Measurements from ENCODE around the gene PLEKHB2.
"Not testable (repeated sequence)": the region's sequence is repeated elsewhere in the genome, so short reads cannot be mapped to it uniquely, and the experiment has no call there.

Gene PLEKHB2

GRCh38 chr2:131064589-131065512, 40.3 kb upstream of the PLEKHB2 start:
- peaks cover 5 to 7% of the 10 kb centered on the region in 2 donors for H3K4me1 ChIP-seq (ENCODE audit: control insufficient read depth in 2 of 2, insufficient read depth in 1 of 2, low read depth in 1 of 2, low read length in 2 of 2)
- H3K23ac ChIP-seq (ENCODE audit: low read depth, low read length, poor library complexity) = no peak overlapping the region
- no peak overlapping the region for H3K14ac ChIP-seq (ENCODE audit: low read length)
- H3K27me3 ChIP-seq (ENCODE audit: control insufficient read depth in 3 of 3, insufficient read depth in 3 of 3, low read depth in 1 of 3, low read length in 3 of 3) = no peaks in the 10 kb centered on the region
- no peak overlapping the region for H4K91ac ChIP-seq (ENCODE audit: low read depth, low read length, poor library complexity)
- no peak overlapping the region for H2BK15ac ChIP-seq (ENCODE audit: low read length)
- H2BK5ac ChIP-seq (ENCODE audit: low read length) = no peak overlapping the region
- H3K27ac ChIP-seq (replicated peaks; ENCODE audit: low read length) = no peak overlapping the region
- H3K18ac ChIP-seq (ENCODE audit: low read length) = no peak overlapping the region
- no peak overlapping the region for H3K4ac ChIP-seq (ENCODE audit: low read length)
- H3K79me1 ChIP-seq (ENCODE audit: low read depth, low read length) = peaks cover 13% of the 10 kb centered on the region
- no peak for DNase-seq (ENCODE audit: low spot score)
- H3K4me2 ChIP-seq (ENCODE audit: insufficient read depth, low read length, poor library complexity, severe bottlenecking) = peak overlapping the region; percentile 4
- no peak overlapping the region for H2AK5ac ChIP-seq (ENCODE audit: low read depth, low read length)
- no CpG with 5 or more reads among the region's 14 CpGs for WGBS, 2 donors (ENCODE audit: extremely low coverage in 2 of 2, insufficient read length in 2 of 2, insufficient replicate concordance in 1 of 2)
- H2BK120ac ChIP-seq (ENCODE audit: low read depth, low read length) = no peak overlapping the region
- H3K36me3 ChIP-seq (replicated peaks in 1 of 2; ENCODE audit: control insufficient read depth in 2 of 2, insufficient read depth in 2 of 2, low read length in 2 of 2) = peaks cover 13 to 91% of the 10 kb centered on the region in 2 donors
- H2AFZ ChIP-seq (ENCODE audit: low read length) = no peak overlapping the region
- no peak overlapping the region for H3K4me3 ChIP-seq (ENCODE audit: low read length in 2 of 2)
- no peak overlapping the region for H4K8ac ChIP-seq (ENCODE audit: low read depth, low read length)
- peak overlapping the region; percentile 4 for H3K9ac ChIP-seq (ENCODE audit: low read depth, low read length, poor library complexity)
- H3K9me3 ChIP-seq (replicated peaks in 1 of 2; ENCODE audit: control insufficient read depth in 2 of 2, insufficient read depth in 1 of 2, low read depth in 1 of 2, low read length in 2 of 2) = no peaks in the 10 kb centered on the region
- no peak overlapping the region for H2BK12ac ChIP-seq (ENCODE audit: low read length)

- Histone ChIP-seq H2BK5ac (ENCODE audit: low read length) (no peak overlapping the region), H3K14ac (ENCODE audit: low read length) (no peak overlapping the region), H3K18ac (ENCODE audit: low read length) (no peak overlapping the region), H3K4me2 (ENCODE audit: insufficient read depth, low read length, poor library complexity, severe bottlenecking) (no peak overlapping the region), H3K79me1 (ENCODE audit: low read depth, low read length) (peaks cover 15% of the 10 kb centered on the region), H4K91ac (ENCODE audit: low read depth, low read length, poor library complexity) (no peak overlapping the region), H3K36me3 (replicated peaks in 1 of 2; ENCODE audit: control insufficient read depth in 2 of 2, insufficient read depth in 2 of 2, low read length in 2 of 2) (peaks cover 21 to 95% of the 10 kb centered on the region in 2 donors), H2BK15ac (ENCODE audit: low read length) (no peak overlapping the region), H3K23ac (ENCODE audit: low read depth, low read length, poor library complexity) (no peak overlapping the region), H3K27me3 (ENCODE audit: control insufficient read depth in 3 of 3, insufficient read depth in 3 of 3, low read depth in 1 of 3, low read length in 3 of 3) (no peaks in the 10 kb centered on the region), H3K9me3 (replicated peaks in 1 of 2; ENCODE audit: control insufficient read depth in 2 of 2, insufficient read depth in 1 of 2, low read depth in 1 of 2, low read length in 2 of 2) (peaks cover 2 to 4% of the 10 kb centered on the region in 2 donors), H3K4me1 (ENCODE audit: control insufficient read depth in 2 of 2, insufficient read depth in 1 of 2, low read depth in 1 of 2, low read length in 2 of 2) (peaks cover 5 to 7% of the 10 kb centered on the region in 2 donors), H3K9ac (ENCODE audit: low read depth, low read length, poor library complexity) (no peak overlapping the region), H3K4me3 (ENCODE audit: low read length in 2 of 2) (no peak overlapping the region), H2AFZ (ENCODE audit: low read length) (no peak overlapping the region), H2BK120ac (ENCODE audit: low read depth, low read length) (no peak overlapping the region), H2BK12ac (ENCODE audit: low read length) (no peak overlapping the region), H3K27ac (replicated peaks; ENCODE audit: low read length) (no peak overlapping the region), H3K4ac (ENCODE audit: low read length) (no peak overlapping the region), H2AK5ac (ENCODE audit: low read depth, low read length) (no peak overlapping the region), H4K8ac (ENCODE audit: low read depth, low read length) (no peak overlapping the region)
- no peak for DNase-seq (ENCODE audit: low spot score)
- no CpG with 5 or more reads among the region's 2 CpGs for WGBS, 2 donors (ENCODE audit: extremely low coverage in 2 of 2, insufficient read length in 2 of 2, insufficient replicate concordance in 1 of 2)
Measured at GRCh38 chr2:131067465-131068125, 37.5 kb upstream of the PLEKHB2 start.

GRCh38 chr2:131068172-131068571, 37.0 kb upstream of the PLEKHB2 start:
- not testable (repeated sequence) for H4K8ac ChIP-seq (ENCODE audit: low read depth, low read length); H3K9ac ChIP-seq (ENCODE audit: low read depth, low read length, poor library complexity); H2BK15ac ChIP-seq (ENCODE audit: low read length); H2AK5ac ChIP-seq (ENCODE audit: low read depth, low read length); H3K4me2 ChIP-seq (ENCODE audit: insufficient read depth, low read length, poor library complexity, severe bottlenecking); H3K27ac ChIP-seq (replicated peaks; ENCODE audit: low read length); H4K91ac ChIP-seq (ENCODE audit: low read depth, low read length, poor library complexity); H3K23ac ChIP-seq (ENCODE audit: low read depth, low read length, poor library complexity); H2BK5ac ChIP-seq (ENCODE audit: low read length); H3K9me3 ChIP-seq (replicated peaks in 1 of 2; ENCODE audit: control insufficient read depth in 2 of 2, insufficient read depth in 1 of 2, low read depth in 1 of 2, low read length in 2 of 2); H3K27me3 ChIP-seq (ENCODE audit: control insufficient read depth in 3 of 3, insufficient read depth in 3 of 3, low read depth in 1 of 3, low read length in 3 of 3); H2BK12ac ChIP-seq (ENCODE audit: low read length); H2AFZ ChIP-seq (ENCODE audit: low read length); H3K4me3 ChIP-seq (ENCODE audit: low read length in 2 of 2); H2BK120ac ChIP-seq (ENCODE audit: low read depth, low read length); H3K18ac ChIP-seq (ENCODE audit: low read length); DNase-seq (ENCODE audit: low spot score); H3K4ac ChIP-seq (ENCODE audit: low read length); H3K4me1 ChIP-seq (ENCODE audit: control insufficient read depth in 2 of 2, insufficient read depth in 1 of 2, low read depth in 1 of 2, low read length in 2 of 2); H3K14ac ChIP-seq (ENCODE audit: low read length)
- Histone ChIP-seq H3K36me3 (replicated peaks in 1 of 2; ENCODE audit: control insufficient read depth in 2 of 2, insufficient read depth in 2 of 2, low read length in 2 of 2) (peaks cover 20 to 95% of the 10 kb centered on the region in 2 donors), H3K79me1 (ENCODE audit: low read depth, low read length) (peaks cover 15% of the 10 kb centered on the region)
- no CpG with 5 or more reads among the region's 6 CpGs for whole genome bisulfite sequencing, 2 donors (ENCODE audit: extremely low coverage in 2 of 2, insufficient read length in 2 of 2, insufficient replicate concordance in 1 of 2)

- H3K4me2 ChIP-seq (ENCODE audit: insufficient read depth, low read length, poor library complexity, severe bottlenecking); H4K91ac ChIP-seq (ENCODE audit: low read depth, low read length, poor library complexity); H2AK5ac ChIP-seq (ENCODE audit: low read depth, low read length); H3K4me3 ChIP-seq (ENCODE audit: low read length in 2 of 2); H2BK120ac ChIP-seq (ENCODE audit: low read depth, low read length); H3K4ac ChIP-seq (ENCODE audit: low read length); H3K27me3 ChIP-seq (ENCODE audit: control insufficient read depth in 3 of 3, insufficient read depth in 3 of 3, low read depth in 1 of 3, low read length in 3 of 3); DNase-seq (ENCODE audit: low spot score); H3K18ac ChIP-seq (ENCODE audit: low read length); H2AFZ ChIP-seq (ENCODE audit: low read length); H3K9ac ChIP-seq (ENCODE audit: low read depth, low read length, poor library complexity); H2BK5ac ChIP-seq (ENCODE audit: low read length); H3K4me1 ChIP-seq (ENCODE audit: control insufficient read depth in 2 of 2, insufficient read depth in 1 of 2, low read depth in 1 of 2, low read length in 2 of 2); H3K9me3 ChIP-seq (replicated peaks in 1 of 2; ENCODE audit: control insufficient read depth in 2 of 2, insufficient read depth in 1 of 2, low read depth in 1 of 2, low read length in 2 of 2); H2BK15ac ChIP-seq (ENCODE audit: low read length); H2BK12ac ChIP-seq (ENCODE audit: low read length): not testable (repeated sequence)
- H3K36me3 ChIP-seq (replicated peaks in 1 of 2; ENCODE audit: control insufficient read depth in 2 of 2, insufficient read depth in 2 of 2, low read length in 2 of 2) = peaks cover 36 to 99% of the 10 kb centered on the region in 2 donors
- peak overlapping the region; percentile 36 for H3K27ac ChIP-seq (replicated peaks; ENCODE audit: low read length)
- H3K14ac ChIP-seq (ENCODE audit: low read length) = peak overlapping the region; percentile 31
- peak overlapping the region; percentile 95 for H4K8ac ChIP-seq (ENCODE audit: low read depth, low read length)
- no CpG with 5 or more reads among the region's 15 CpGs for WGBS, 2 donors (ENCODE audit: extremely low coverage in 2 of 2, insufficient read length in 2 of 2, insufficient replicate concordance in 1 of 2)
- H3K23ac ChIP-seq (ENCODE audit: low read depth, low read length, poor library complexity) = peak overlapping the region; percentile 53
- peaks cover 14% of the 10 kb centered on the region for H3K79me1 ChIP-seq (ENCODE audit: low read depth, low read length)
Measured at GRCh38 chr2:131075578-131075977, 29.6 kb upstream of the PLEKHB2 start.
